Caco-2 (cell line): Measurements from ENCODE around the gene RPL38. TPM values are rescaled to one million over a fixed set of nuclear protein-coding genes. Genes with fewer than 3 reads are reported as not detected.
A peak's percentile ranks its signal among the peaks of the same experiment; 100 is the strongest.

Experiments
- BruUV-seq: library from RNA; stranded (reverse); fragments of 400-500 nt; replicated peaks from 2 replicates; lab custom pipeline; 2021; lab: Mats Ljungman, UMichigan
- CTCF ChIA-PET: fragments of 300-600 bp; sonication (Branson Sonifier 250); formaldehyde crosslinking; loops from one replicate; lab custom pipeline; 2022; ENCODE audit warnings: antibody characterized with exemption; lab: Charles Lee
- POLR2A ChIA-PET: fragments of 300-600 bp; sonication (Branson Sonifier 250); formaldehyde crosslinking; loops from one replicate; lab custom pipeline; 2022; ENCODE audit warnings: antibody characterized with exemption; lab: Charles Lee
- DNase-seq, 2 experiments: peaks; one replicate each; pipeline versions ENCODE4 v3.0.0 to v3.0.0-alpha.2; 2020 to 2022
- H3K27me3 ChIP-seq: replicated peaks from 2 replicates; pipeline ENCODE4 v1.6.0; 2011; ENCODE audit warnings: low read length; ENCODE audit not compliant: control insufficient read depth, insufficient read depth
- H3K36me3 ChIP-seq: 2 replicates; pipeline ENCODE4 v1.5.1; 2011; ENCODE audit warnings: low read length; ENCODE audit not compliant: control insufficient read depth, insufficient read depth
- H3K4me1 ChIP-seq: fragments of 250-450 bp; sonication (Bioruptor Pico); 2 replicates; pipeline ENCODE4 v1.5.1; 2020; ENCODE audit warnings: mild to moderate bottlenecking
- H3K4me3 ChIP-seq: 2 replicates; pipeline ENCODE4 v1.5.1; 2011; ENCODE audit warnings: low read depth, mild to moderate bottlenecking, control low read depth, low read length
- H3K9me3 ChIP-seq: fragments of 250-450 bp; sonication (Bioruptor Pico); 2 replicates; pipeline ENCODE4 v1.5.1; 2020; ENCODE audit warnings: mild to moderate bottlenecking, moderate library complexity
- H3K27ac Mint-ChIP-seq: one replicate; pipeline ENCODE4 v1.8.0; 2022; ENCODE audit warnings: mixed read lengths; ENCODE audit not compliant: unreplicated experiment
- H3K27me3 Mint-ChIP-seq: one replicate; pipeline ENCODE4 v1.8.0; 2022; ENCODE audit warnings: mixed read lengths; ENCODE audit not compliant: insufficient read depth, unreplicated experiment
- H3K36me3 Mint-ChIP-seq: one replicate; pipeline ENCODE4 v1.8.0; 2022; ENCODE audit warnings: mild to moderate bottlenecking, mixed read lengths; ENCODE audit not compliant: insufficient read depth, unreplicated experiment
- H3K4me1 Mint-ChIP-seq: one replicate; pipeline ENCODE4 v1.8.0; 2022; ENCODE audit warnings: low read depth, mixed read lengths; ENCODE audit not compliant: unreplicated experiment
- H3K4me3 Mint-ChIP-seq: one replicate; pipeline ENCODE4 v1.8.0; 2022; ENCODE audit warnings: mild to moderate bottlenecking, moderate library complexity, mixed read lengths; ENCODE audit not compliant: unreplicated experiment
- H3K9me3 Mint-ChIP-seq: one replicate; pipeline ENCODE4 v1.8.0; 2022; ENCODE audit warnings: mixed read lengths; ENCODE audit not compliant: unreplicated experiment
- intact Hi-C: fragments of 100-400 bp; cut with micrococcal nuclease; formaldehyde crosslinking; loops from one replicate; pipeline ENCODE4 v1.10.0; 2022; ENCODE audit not compliant: unreplicated experiment
- total RNA-seq: library from RNA; stranded (reverse); gene quantifications from 2 replicates; pipeline ENCODE4 v1.2.3, GENCODE V29; 2022
- TF ChIP-seq, protein P1 (sequence below), 2 experiments: fragments of 200-600 bp in 1 of 2; IDR thresholded peaks; 1 replicate in 1 of 2; 2 replicates in 1 of 2; pipeline versions ENCODE4 v1.5.1 to v1.8.0; 2011 to 2022; ENCODE audit warnings: antibody characterized with exemption in 1 of 2, control low read depth in 1 of 2, inconsistent platforms in 1 of 2, low read depth in 1 of 2, low read length in 1 of 2, mild to moderate bottlenecking in 1 of 2, moderate library complexity in 1 of 2; ENCODE audit not compliant: insufficient read depth in 1 of 2, severe bottlenecking in 1 of 2, unreplicated experiment in 1 of 2

Gene RPL38
- total RNA-seq, 1 experiment from 2014 or later = 1,319 TPM

DNA sequence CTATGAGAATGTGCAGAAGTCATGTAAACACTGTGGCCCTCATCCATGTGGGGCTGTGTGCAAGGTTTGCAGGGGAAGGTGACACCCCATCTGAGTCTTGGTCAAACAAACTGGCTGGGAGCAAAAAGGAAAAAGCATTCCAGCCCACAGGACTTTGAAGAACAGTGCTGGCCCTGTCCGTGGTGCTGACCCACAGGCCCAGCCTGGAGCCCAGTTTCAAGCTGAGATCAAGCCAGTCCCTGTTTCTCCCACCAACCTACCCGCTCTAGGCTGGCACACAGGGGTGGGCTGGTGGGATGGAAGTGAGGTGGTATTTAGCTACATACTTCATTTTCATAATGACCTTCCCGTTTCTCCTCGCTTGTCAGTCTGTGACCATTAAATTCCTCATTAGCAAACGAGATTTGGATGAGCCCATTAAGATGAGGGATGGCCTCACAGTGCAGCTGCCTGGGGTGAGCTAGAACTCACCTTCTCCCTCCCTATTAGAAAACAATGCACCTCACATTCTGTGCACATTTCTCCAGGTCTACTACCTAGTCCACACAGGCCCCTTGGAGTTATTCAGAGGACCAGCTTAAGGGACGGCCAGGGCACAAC lies 12.6 kb upstream of the RPL38 start:
- ChIA-PET POLR2A (no interaction called here), CTCF (interaction anchor here (1.1 to 1.5 kb wide), 2 partner anchors 9 to 12 kb away, joined by 5 to 6 read pairs; partner anchors contain the start of gene RPL38)
- Histone ChIP-seq H3K4me1 (peaks cover 19% of the 10 kb centered on the region), H3K36me3 (no peaks in the 10 kb centered on the region), H3K27me3 (no peaks in the 10 kb centered on the region), H3K4me3 (no peak overlapping the region), H3K9me3 (no peaks in the 10 kb centered on the region; the same call in 1 of the 2 replicates)
- Mint-ChIP-seq H3K9me3 (no peaks in the 10 kb centered on the region), H3K4me3 (no peak overlapping the region), H3K36me3 (no peaks in the 10 kb centered on the region), H3K27ac (no peak overlapping the region), H3K27me3 (peaks cover 3% of the 10 kb centered on the region), H3K4me1 (peaks cover 6% of the 10 kb centered on the region)
- TF ChIP-seq, protein P1, sequence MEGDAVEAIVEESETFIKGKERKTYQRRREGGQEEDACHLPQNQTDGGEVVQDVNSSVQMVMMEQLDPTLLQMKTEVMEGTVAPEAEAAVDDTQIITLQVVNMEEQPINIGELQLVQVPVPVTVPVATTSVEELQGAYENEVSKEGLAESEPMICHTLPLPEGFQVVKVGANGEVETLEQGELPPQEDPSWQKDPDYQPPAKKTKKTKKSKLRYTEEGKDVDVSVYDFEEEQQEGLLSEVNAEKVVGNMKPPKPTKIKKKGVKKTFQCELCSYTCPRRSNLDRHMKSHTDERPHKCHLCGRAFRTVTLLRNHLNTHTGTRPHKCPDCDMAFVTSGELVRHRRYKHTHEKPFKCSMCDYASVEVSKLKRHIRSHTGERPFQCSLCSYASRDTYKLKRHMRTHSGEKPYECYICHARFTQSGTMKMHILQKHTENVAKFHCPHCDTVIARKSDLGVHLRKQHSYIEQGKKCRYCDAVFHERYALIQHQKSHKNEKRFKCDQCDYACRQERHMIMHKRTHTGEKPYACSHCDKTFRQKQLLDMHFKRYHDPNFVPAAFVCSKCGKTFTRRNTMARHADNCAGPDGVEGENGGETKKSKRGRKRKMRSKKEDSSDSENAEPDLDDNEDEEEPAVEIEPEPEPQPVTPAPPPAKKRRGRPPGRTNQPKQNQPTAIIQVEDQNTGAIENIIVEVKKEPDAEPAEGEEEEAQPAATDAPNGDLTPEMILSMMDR (IDR thresholded peaks at IDR 0.05; ENCODE audit: insufficient read depth in 1 of 2, low read depth in 1 of 2, low read length in 1 of 2, severe bottlenecking in 1 of 2, unreplicated experiment in 1 of 2) = no peak
- no TSS peak for BruUV-seq
- intact Hi-C loops = no loop called here
- peak in 1 of 2 experiments; percentile 71 for DNase-seq

DNA sequence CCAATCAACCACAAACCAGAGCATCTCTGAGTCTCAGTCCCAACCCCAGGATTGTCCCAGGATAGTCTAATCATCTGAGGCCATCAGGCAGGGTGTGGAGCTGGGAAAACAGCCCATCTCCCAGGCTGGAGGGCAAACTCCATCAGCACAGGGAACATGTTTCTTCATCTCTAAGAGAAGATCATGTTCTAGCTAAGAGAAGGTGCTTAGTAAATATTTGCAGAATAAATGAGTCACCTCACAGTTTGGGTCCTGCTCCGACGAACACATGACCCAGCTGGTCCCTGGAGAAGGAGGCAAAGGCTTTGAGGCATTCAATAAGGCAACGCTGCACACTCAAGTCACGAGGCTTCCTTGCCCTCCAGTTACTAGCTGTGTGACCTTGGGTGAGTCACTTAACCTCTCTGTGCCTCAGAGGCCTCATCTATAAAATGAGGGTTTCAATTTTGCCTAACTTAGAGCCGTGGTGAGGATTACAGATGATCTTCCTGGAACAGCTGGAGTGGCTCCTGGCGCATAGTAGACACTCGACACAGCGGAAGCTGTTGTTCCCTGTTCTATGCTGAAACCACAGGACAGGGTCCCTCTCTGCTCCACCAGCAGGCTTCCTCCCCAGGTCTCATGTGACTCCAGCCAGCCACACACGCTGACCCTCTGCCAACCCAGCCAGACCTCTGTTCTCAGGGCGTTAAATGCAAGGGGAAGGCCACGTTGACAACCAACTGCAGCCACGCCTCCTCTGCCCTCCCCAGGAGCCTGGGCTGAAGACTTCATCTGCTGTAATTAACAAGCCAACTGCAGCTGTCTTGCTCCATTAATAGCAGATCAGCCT lies 10.3 kb upstream of the RPL38 start:
- CTCF ChIA-PET = interaction anchor here (0.7 to 1.1 kb wide), 3 partner anchors 9 to 851 kb away, joined by 3 to 9 read pairs (median 6); partner anchors contain the start of gene RPL38
- Mint-ChIP-seq H3K4me3 (peak overlapping the region; percentile 45), H3K27me3 (peaks cover 4% of the 10 kb centered on the region), H3K4me1 (peaks cover 6% of the 10 kb centered on the region), H3K36me3 (no peaks in the 10 kb centered on the region), H3K27ac (peak overlapping the region; percentile 24), H3K9me3 (no peaks in the 10 kb centered on the region)
- H3K36me3 ChIP-seq = no peaks in the 10 kb centered on the region
- H3K9me3 ChIP-seq = no peaks in the 10 kb centered on the region; the same call in 1 of the 2 replicates
- no peak overlapping the region for H3K4me3 ChIP-seq
- no peaks in the 10 kb centered on the region for H3K27me3 ChIP-seq
- peaks cover 16% of the 10 kb centered on the region for H3K4me1 ChIP-seq
- BruUV-seq = no TSS peak
- DNase-seq = peak; percentile 59 to 81
- intact Hi-C loops = no loop called here
- TF ChIP-seq, protein P1 (IDR thresholded peaks at IDR 0.05; ENCODE audit: insufficient read depth in 1 of 2, low read depth in 1 of 2, low read length in 1 of 2, severe bottlenecking in 1 of 2, unreplicated experiment in 1 of 2) = no peak
- POLR2A ChIA-PET = interaction anchor here (1.0 kb wide), 1 partner anchor 10 kb away, joined by 4 read pairs; the partner anchor contains the start of gene RPL38

DNA sequence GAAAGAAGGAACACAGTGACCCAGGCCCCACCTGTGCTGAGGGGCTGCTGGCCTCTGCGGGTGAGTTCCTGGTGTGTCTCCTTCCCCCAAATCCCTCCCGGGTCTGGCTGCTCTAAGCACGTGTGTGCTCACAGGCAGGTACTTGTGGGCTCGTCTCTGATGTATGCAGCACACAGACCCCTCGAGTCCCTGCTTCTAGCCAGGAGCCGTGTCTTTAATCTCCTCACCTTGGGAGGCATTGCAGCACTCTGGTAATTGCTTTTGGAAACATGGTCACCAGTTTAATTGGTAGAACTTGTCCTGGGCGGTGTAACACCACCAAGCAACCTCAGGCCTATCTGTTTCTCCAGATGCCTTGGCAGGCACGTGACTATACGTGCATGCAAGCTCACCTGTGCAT lies 8.8 kb upstream of the RPL38 start:
- BruUV-seq = no TSS peak
- ChIA-PET POLR2A (no interaction called here), CTCF (no interaction called here)
- TF ChIP-seq, protein P1 (IDR thresholded peaks at IDR 0.05; ENCODE audit: insufficient read depth in 1 of 2, low read depth in 1 of 2, low read length in 1 of 2, severe bottlenecking in 1 of 2, unreplicated experiment in 1 of 2) = no peak
- Mint-ChIP-seq H3K4me3 (no peak overlapping the region), H3K9me3 (no peaks in the 10 kb centered on the region), H3K27me3 (peaks cover 5% of the 10 kb centered on the region), H3K27ac (no peak overlapping the region), H3K36me3 (no peaks in the 10 kb centered on the region), H3K4me1 (peaks cover 9% of the 10 kb centered on the region)
- Histone ChIP-seq H3K4me1 (peaks cover 16% of the 10 kb centered on the region), H3K9me3 (no peaks in the 10 kb centered on the region; the same call in 1 of the 2 replicates), H3K27me3 (no peaks in the 10 kb centered on the region), H3K4me3 (no peak overlapping the region), H3K36me3 (no peaks in the 10 kb centered on the region)
- intact Hi-C loops = no loop called here
- no peak for DNase-seq
